Breast epithelium (tissue), 3 donors: ENCODE measurements around the gene TESK2.

ENCODE experiments used
- CTCF ChIP-seq, 3 donors: fragments of 450-650 bp; IDR thresholded peaks; one replicate each; pipeline ENCODE4 v1.5.1; 2016 to 2017; ENCODE audit warnings: antibody characterized with exemption in 3 of 3, mild to moderate bottlenecking in 3 of 3, moderate library complexity in 3 of 3
- POLR2A ChIP-seq: fragments of 450-650 bp; IDR thresholded peaks from one replicate; pipeline ENCODE4 v1.6.1; 2016; ENCODE audit warnings: antibody characterized with exemption, mild to moderate bottlenecking, moderate library complexity
- POLR2AphosphoS5 ChIP-seq, 3 donors: sonication (generic); formaldehyde crosslinking; IDR thresholded peaks; one replicate each; pipeline ENCODE4 v1.6.1; 2017; ENCODE audit warnings: antibody characterized with exemption in 3 of 3

GRCh38 chr1:45325851-45326506 is 165.0 kb downstream of the TESK2 start:
- TF ChIP-seq CTCF (IDR thresholded peaks at IDR 0.05) = no peak
- no peak for TF ChIP-seq POLR2AphosphoS5 (IDR thresholded peaks at IDR 0.05)
- TF ChIP-seq POLR2A = no peak
